Measurements from ENCODE around the gene ZFYVE21. TPM values are rescaled to one million over a fixed set of nuclear protein-coding genes. Genes with fewer than 3 reads are reported as not detected.

ZFYVE21 gene
- total RNA-seq: 85.5 and 90.7 TPM in 2 replicates

DNA sequence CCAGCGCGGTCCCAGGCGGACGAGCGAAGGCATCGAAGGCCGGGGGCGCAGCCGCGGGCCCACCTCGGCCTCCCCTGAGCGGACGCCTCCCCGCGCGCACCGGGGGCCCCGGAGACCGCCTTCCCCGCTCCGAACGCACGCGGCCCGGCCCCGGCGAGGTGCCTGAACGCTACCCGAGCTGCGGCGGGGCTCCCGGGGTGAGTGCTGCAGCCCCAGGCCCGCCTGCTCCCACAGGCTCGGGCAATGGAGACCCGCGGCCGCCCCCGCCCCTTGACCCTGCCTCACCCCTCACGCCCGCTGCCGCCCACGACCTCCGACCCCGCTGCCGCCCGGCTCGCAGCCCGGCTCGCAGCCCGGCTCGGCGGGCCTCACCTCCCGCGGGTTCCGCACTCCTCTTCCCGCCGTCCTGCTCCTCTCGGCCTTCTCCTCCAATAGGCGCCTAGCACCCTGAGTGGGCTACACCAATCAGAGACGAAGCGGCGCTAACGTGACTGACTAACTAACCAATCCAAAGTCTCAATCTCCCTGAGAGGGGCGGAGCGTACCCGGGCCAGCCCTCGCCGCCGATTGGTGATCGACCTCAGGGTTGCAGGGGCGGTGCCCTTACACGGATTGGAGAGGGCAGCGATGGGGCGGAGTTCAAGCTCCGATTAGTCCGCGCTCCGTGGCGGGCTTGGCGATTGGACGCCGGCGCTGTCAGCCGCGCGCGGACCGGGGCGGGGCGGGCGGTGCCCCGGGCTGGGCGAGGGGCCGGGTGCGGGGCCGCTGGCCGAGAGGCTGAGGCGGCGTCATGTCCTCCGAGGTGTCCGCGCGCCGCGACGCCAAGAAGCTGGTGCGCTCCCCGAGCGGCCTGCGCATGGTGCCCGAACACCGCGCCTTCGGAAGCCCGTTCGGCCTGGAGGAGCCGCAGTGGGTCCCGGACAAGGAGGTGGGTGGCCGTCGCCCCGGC is at the start of gene ZFYVE21, which contains the start of gene XRCC3:
TSS of gene ZFYVE21 (plus strand) at position 759 of the 949 bp plus-strand sequence. CDS start at position 791, 32 bp downstream.
TSS of gene XRCC3 (minus strand) at position 400 of the 949 bp plus-strand sequence. CDS start 4,364 bp downstream, outside the sequence.

Other genes starting within 250 kb of the ZFYVE21 start
- gene CKB, start 193.0 kb upstream of the ZFYVE21 start, total RNA-seq: 220 and 267 TPM in 2 replicates
- 11.8 and 13.8 TPM in 2 replicates for gene TRMT61A, start 186.6 kb upstream of the ZFYVE21 start, total RNA-seq
- 26.1 and 26.6 TPM in 2 replicates for gene BAG5, start 153.2 kb upstream of the ZFYVE21 start, total RNA-seq
- gene COA8, start 152.8 kb upstream of the ZFYVE21 start, total RNA-seq: 24.8 and 26.5 TPM in 2 replicates
- 157 TPM in 2 replicates for gene KLC1, start 86.6 kb upstream of the ZFYVE21 start, total RNA-seq
- 34.8 and 38.9 TPM in 2 replicates for gene XRCC3, start 359 bp upstream of the ZFYVE21 start, total RNA-seq
- 6.6 and 9.5 TPM in 2 replicates for gene PPP1R13B, start 131.8 kb downstream of the ZFYVE21 start, total RNA-seq
- 0.74 and 0.92 TPM in 2 replicates for gene TDRD9, start 212.6 kb downstream of the ZFYVE21 start, total RNA-seq
- gene RD3L, start 226.7 kb downstream of the ZFYVE21 start, total RNA-seq: not detected in 2 replicates